SU-DHL-6 (cell line): ENCODE results near the gene CLTCL1.

ENCODE experiments used
- EZH2phosphoT487 ChIP-seq: fragments of 200-600 bp; sonication (generic), shearing (Covaris generic); conservative IDR thresholded peaks from 2 replicates; pipeline ENCODE4 v1.6.1; 2018; ENCODE audit warnings: mild to moderate bottlenecking, antibody characterized with exemption, low read length, moderate library complexity, mixed read lengths
- TF ChIP-seq, protein P1 (sequence below): fragments of 200-600 bp; sonication (generic); IDR thresholded peaks from one replicate; pipeline ENCODE4 v1.5.1; 2017; ENCODE audit warnings: antibody characterized with exemption, mild to moderate bottlenecking, low read length, moderate library complexity; ENCODE audit not compliant: insufficient read depth, poor library complexity, severe bottlenecking

GRCh38 chr22:19213442-19214077 lies 78.0 kb downstream of the CLTCL1 start:
- TF ChIP-seq, protein P1, sequence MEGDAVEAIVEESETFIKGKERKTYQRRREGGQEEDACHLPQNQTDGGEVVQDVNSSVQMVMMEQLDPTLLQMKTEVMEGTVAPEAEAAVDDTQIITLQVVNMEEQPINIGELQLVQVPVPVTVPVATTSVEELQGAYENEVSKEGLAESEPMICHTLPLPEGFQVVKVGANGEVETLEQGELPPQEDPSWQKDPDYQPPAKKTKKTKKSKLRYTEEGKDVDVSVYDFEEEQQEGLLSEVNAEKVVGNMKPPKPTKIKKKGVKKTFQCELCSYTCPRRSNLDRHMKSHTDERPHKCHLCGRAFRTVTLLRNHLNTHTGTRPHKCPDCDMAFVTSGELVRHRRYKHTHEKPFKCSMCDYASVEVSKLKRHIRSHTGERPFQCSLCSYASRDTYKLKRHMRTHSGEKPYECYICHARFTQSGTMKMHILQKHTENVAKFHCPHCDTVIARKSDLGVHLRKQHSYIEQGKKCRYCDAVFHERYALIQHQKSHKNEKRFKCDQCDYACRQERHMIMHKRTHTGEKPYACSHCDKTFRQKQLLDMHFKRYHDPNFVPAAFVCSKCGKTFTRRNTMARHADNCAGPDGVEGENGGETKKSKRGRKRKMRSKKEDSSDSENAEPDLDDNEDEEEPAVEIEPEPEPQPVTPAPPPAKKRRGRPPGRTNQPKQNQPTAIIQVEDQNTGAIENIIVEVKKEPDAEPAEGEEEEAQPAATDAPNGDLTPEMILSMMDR: no peak
- no peak for TF ChIP-seq EZH2phosphoT487
